IMR-90 (cell line): ENCODE results near the gene STUM. TPM values are rescaled to one million over a fixed set of nuclear protein-coding genes. Genes with fewer than 3 reads are reported as not detected.
A peak's percentile ranks its signal among the peaks of the same experiment; 100 is the strongest.

Experiments
- ATAC-seq: fragments of 200-7000 bp; cut with Tn5 transposase; 2 replicates; pipeline ENCODE4 v1.9.1; 2020; ENCODE audit warnings: low read depth, mild to moderate bottlenecking, moderate library complexity
- BruUV-seq: library from RNA; stranded (reverse); fragments of 400-500 nt; replicated peaks from 2 replicates; lab custom pipeline; 2021; lab: Mats Ljungman, UMichigan
- CTCF ChIA-PET: fragments of 300-600 bp; formaldehyde crosslinking; extraction: SDS; loops from one replicate; lab custom pipeline; 2021; ENCODE audit warnings: antibody characterized with exemption; lab: Yijun Ruan, JAX
- POLR2A ChIA-PET: fragments of 300-600 bp; sonication (Branson Sonifier 250); formaldehyde crosslinking; loops from one replicate; lab custom pipeline; 2022; ENCODE audit warnings: antibody characterized with exemption; ENCODE audit not compliant: unreplicated experiment; lab: Charles Lee
- DNase-seq: peaks from one replicate; pipeline ENCODE4 v3.0.0; 2013
- H2AFZ ChIP-seq: replicated peaks from 2 replicates; pipeline ENCODE3; 2013; ENCODE audit warnings: low read length, mild to moderate bottlenecking; ENCODE audit not compliant: poor library complexity
- H2AK5ac ChIP-seq: 2 replicates; pipeline ENCODE4 v1.6.1; 2013; ENCODE audit warnings: low read depth, low read length, inconsistent platforms
- H2AK9ac ChIP-seq: replicated peaks from 2 replicates; pipeline ENCODE3; 2013; ENCODE audit warnings: mild to moderate bottlenecking, low read depth, low read length, moderate library complexity; ENCODE audit not compliant: poor library complexity
- H2BK120ac ChIP-seq: 2 replicates; pipeline ENCODE4 v1.6.1; 2013; ENCODE audit warnings: low read depth, low read length, inconsistent platforms
- H2BK15ac ChIP-seq: 3 replicates; pipeline ENCODE4 v1.6.1; 2013; ENCODE audit warnings: low read depth, low read length, inconsistent platforms
- H2BK20ac ChIP-seq: 2 replicates; pipeline ENCODE4 v1.6.1; 2013; ENCODE audit warnings: low read depth, mild to moderate bottlenecking, inconsistent platforms, low read length, moderate library complexity
- H2BK5ac ChIP-seq: 2 replicates; pipeline ENCODE4 v1.6.1; 2013; ENCODE audit warnings: mild to moderate bottlenecking, low read depth, low read length, inconsistent platforms; ENCODE audit not compliant: poor library complexity, severe bottlenecking
- H3K14ac ChIP-seq: replicated peaks from 2 replicates; pipeline ENCODE4 v1.6.1; 2013; ENCODE audit warnings: low read depth, low read length, inconsistent platforms
- H3K18ac ChIP-seq: 2 replicates; pipeline ENCODE4 v1.6.1; 2013; ENCODE audit warnings: low read depth, low read length, control low read depth
- H3K23ac ChIP-seq: 2 replicates; pipeline ENCODE4 v1.6.1; 2013; ENCODE audit warnings: low read depth, low read length, inconsistent platforms
- H3K27ac ChIP-seq: 2 replicates; pipeline ENCODE4 v1.5.1; 2013; ENCODE audit warnings: mild to moderate bottlenecking, control low read depth, low read length; ENCODE audit not compliant: insufficient read depth
- H3K27me3 ChIP-seq: 2 replicates; pipeline ENCODE4 v1.6.1; 2013; ENCODE audit warnings: low read length; ENCODE audit not compliant: control insufficient read depth, insufficient read depth
- H3K36me3 ChIP-seq: 2 replicates; pipeline ENCODE4 v1.6.1; 2013; ENCODE audit warnings: low read length, mixed read lengths; ENCODE audit not compliant: control insufficient read depth, insufficient read depth
- H3K4ac ChIP-seq: 2 replicates; pipeline ENCODE4 v1.6.1; 2013; ENCODE audit warnings: low read depth, low read length, inconsistent platforms
- H3K4me1 ChIP-seq: 2 replicates; pipeline ENCODE4 v1.6.1; 2013; ENCODE audit warnings: low read length, mixed read lengths; ENCODE audit not compliant: control insufficient read depth, insufficient read depth
- H3K4me2 ChIP-seq: 2 replicates; pipeline ENCODE4 v1.6.1; 2013; ENCODE audit warnings: low read depth, mild to moderate bottlenecking, control low read depth, low read length, moderate library complexity
- H3K4me3 ChIP-seq: 2 replicates; pipeline ENCODE4 v1.5.1; 2013; ENCODE audit warnings: low read depth, mild to moderate bottlenecking, control low read depth, low read length, moderate library complexity; ENCODE audit not compliant: insufficient read depth
- H3K56ac ChIP-seq: 2 replicates; pipeline ENCODE4 v1.6.1; 2013; ENCODE audit warnings: low read length, inconsistent platforms; ENCODE audit not compliant: insufficient read depth; ENCODE audit errors: extremely low read depth
- H3K79me1 ChIP-seq, 2 experiments: 2 replicates each; pipeline ENCODE4 v1.6.1; 2013; ENCODE audit warnings: low read length in 2 of 2, inconsistent platforms in 1 of 2, low read depth in 1 of 2
- H3K9ac ChIP-seq: 2 replicates; pipeline ENCODE4 v1.6.1; 2013; ENCODE audit warnings: low read depth, low read length, control low read depth
- H3K9me1 ChIP-seq: 2 replicates; pipeline ENCODE4 v1.6.1; 2013; ENCODE audit warnings: low read length, inconsistent platforms; ENCODE audit not compliant: insufficient read depth
- H3K9me3 ChIP-seq: 2 replicates; pipeline ENCODE4 v1.6.1; 2013; ENCODE audit warnings: low read length; ENCODE audit not compliant: control insufficient read depth, insufficient read depth
- H4K20me1 ChIP-seq: 2 replicates; pipeline ENCODE4 v1.6.1; 2013; ENCODE audit warnings: low read length, inconsistent platforms; ENCODE audit not compliant: insufficient read depth
- H4K5ac ChIP-seq: 2 replicates; pipeline ENCODE4 v1.6.1; 2013; ENCODE audit warnings: mild to moderate bottlenecking, low read depth, low read length, control low read depth
- H4K8ac ChIP-seq, 2 experiments: 2 replicates each; pipeline ENCODE4 v1.6.1; 2013; ENCODE audit warnings: low read depth in 2 of 2, low read length in 2 of 2, control low read depth in 1 of 2, inconsistent platforms in 1 of 2
- H4K91ac ChIP-seq: 2 replicates; pipeline ENCODE4 v1.6.1; 2013; ENCODE audit warnings: low read depth, low read length, inconsistent platforms; ENCODE audit not compliant: insufficient read depth
- BHLHE40 ChIP-seq: fragments of 150-350 bp; IDR thresholded peaks from 2 replicates; pipeline ENCODE4 v1.6.1; 2016; ENCODE audit warnings: mild to moderate bottlenecking, low read depth, low read length
- CTCF ChIP-seq: conservative IDR thresholded peaks from 2 replicates; pipeline ENCODE4 v1.5.1; 2012; ENCODE audit warnings: mild to moderate bottlenecking, low read depth, low read length, improper control_type of control experiment
- ELK1 ChIP-seq: fragments of 150-350 bp; IDR thresholded peaks from 2 replicates; pipeline ENCODE4 v1.6.1; 2016; ENCODE audit warnings: low read depth, mild to moderate bottlenecking, low read length, moderate library complexity, borderline replicate concordance
- MAFK ChIP-seq: IDR thresholded peaks from 2 replicates; pipeline ENCODE4 v1.6.1; 2012; ENCODE audit warnings: low read depth, low read length, improper control_type of control experiment
- MXI1 ChIP-seq: IDR thresholded peaks from 2 replicates; pipeline ENCODE4 v1.6.1; 2012; ENCODE audit warnings: low read depth, mild to moderate bottlenecking, low read length, moderate library complexity, borderline replicate concordance
- POLR2A ChIP-seq: IDR thresholded peaks from 2 replicates; pipeline ENCODE4 v1.6.1; 2012; ENCODE audit warnings: mild to moderate bottlenecking, low read depth, low read length
- SMC3 ChIP-seq: fragments of 150-350 bp; IDR thresholded peaks from 2 replicates; pipeline ENCODE4 v1.6.1; 2016; ENCODE audit warnings: low read depth, mild to moderate bottlenecking, antibody characterized with exemption, low read length, moderate library complexity
- WGBS, 2 experiments: methylation state at CpG; one replicate each; pipeline versions ENCODE4 v1.1.5 to v1.1.7; 2013; ENCODE audit warnings: missing lambda C conversion rate in 2 of 2; ENCODE audit not compliant: insufficient read length in 1 of 2; ENCODE audit errors: extremely low coverage in 2 of 2; 5-methylcytosine and 5-hydroxymethylcytosine counted together
- dilution Hi-C: fragments of 300-500 bp; cut with HindIII; formaldehyde crosslinking; loops from one replicate; pipeline ENCODE4 v1.14.3; 2018; ENCODE audit warnings: low sequenced_read_pairs; ENCODE audit not compliant: unreplicated experiment
- in situ Hi-C: fragments of 300-500 bp; cut with MboI; formaldehyde crosslinking; loops from 3 replicates; pipeline ENCODE4 v1.14.3; 2019; ENCODE audit warnings: low sequenced_read_pairs, inconsistent platforms, mixed read lengths
- intact Hi-C: fragments of 100-400 bp; cut with micrococcal nuclease; formaldehyde crosslinking; loops from 2 replicates; pipeline ENCODE4 v1.10.0; 2022
- polyA plus RNA-seq, 3 experiments: library from polyadenylated mRNA; depleted of rRNA; stranded (reverse); fragments of >200 nt; gene quantifications; 2 replicates each; pipeline ENCODE4 v1.2.3, GENCODE V29; 2012; ENCODE audit warnings: low replicate concordance in 1 of 3
- total RNA-seq: library from RNA; depleted of rRNA; stranded (reverse); fragments of >200 nt; gene quantifications from 2 replicates; pipeline ENCODE4 v1.2.3, GENCODE V29; 2012

Gene STUM
- total and polyA plus RNA-seq, 2 of the 4 experiments (the other 2 are of a cell fraction): not detected

DNA sequence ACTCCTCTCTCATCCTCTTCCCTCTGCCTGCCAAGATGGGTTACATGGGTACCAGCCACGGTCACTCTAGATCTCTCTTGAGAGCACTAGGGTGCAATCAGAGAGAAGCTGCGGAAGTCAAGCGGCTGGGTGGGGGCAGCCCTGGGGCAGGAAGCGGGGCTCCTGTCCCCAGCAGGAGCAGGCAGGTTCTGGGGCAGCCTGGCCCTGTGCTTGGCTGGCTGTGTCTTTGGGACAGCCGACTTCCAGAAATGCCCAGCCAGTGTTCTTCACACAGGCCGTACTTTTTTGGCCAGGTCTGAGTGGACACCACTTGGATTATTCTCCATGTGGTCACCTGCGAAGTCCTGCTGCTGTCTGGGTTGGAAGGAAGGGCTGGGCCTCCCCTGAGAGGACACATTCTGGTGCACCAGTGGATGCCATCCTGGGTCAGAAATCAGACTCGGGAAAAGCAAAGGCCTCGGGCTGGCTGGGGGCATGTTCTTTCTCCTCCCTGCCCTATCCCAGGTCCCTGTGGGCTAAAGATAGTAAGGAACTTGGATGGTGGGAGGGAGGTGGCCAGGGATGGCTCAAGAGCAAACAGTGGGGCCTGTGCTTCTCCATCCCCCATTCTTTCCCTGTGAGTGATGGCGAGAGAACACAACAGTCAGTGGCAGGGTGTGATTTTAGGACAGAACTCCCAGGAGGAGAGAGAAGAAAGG, 96.9 kb downstream of the STUM start:
- Histone ChIP-seq H4K5ac (no peak overlapping the region), H2BK5ac (no peak overlapping the region), H3K27me3 (no peaks in the 10 kb centered on the region), H2AFZ (peak overlapping the region; percentile 53), H2BK15ac (no peak overlapping the region), H3K36me3 (peaks cover 7% of the 10 kb centered on the region), H2AK5ac (peak overlapping the region; percentile 43; the same call in 1 of the 2 replicates), H3K23ac (0 out of 2 replicates have a peak overlapping the region, but pooled peaks have one; percentile 12), H3K14ac (no peak overlapping the region), H2BK120ac (no peak overlapping the region), H3K27ac (no peak overlapping the region), H4K8ac (peak overlapping the region in 1 of 2 experiments; percentile 12; a peak in 1 of 4 replicates), H4K20me1 (no peaks in the 10 kb centered on the region), H3K9ac (no peak overlapping the region), H2AK9ac (no peak overlapping the region), H3K4me2 (no peak overlapping the region), H3K4ac (0 out of 2 replicates have a peak overlapping the region, but pooled peaks have one; percentile 1), H3K4me1 (peaks cover 22% of the 10 kb centered on the region), H3K9me3 (no peaks in the 10 kb centered on the region), H3K4me3 (no peak overlapping the region), H3K9me1 (peaks cover 9% of the 10 kb centered on the region), H4K91ac (no peak overlapping the region; the same call in 1 of the 2 replicates), H3K18ac (no peak overlapping the region), H2BK20ac (no peak overlapping the region), H3K79me1 (no peaks in the 10 kb centered on the region), H3K56ac (no peak overlapping the region)
- dilution Hi-C loops: no loop called here
- in situ Hi-C loops: no loop called here
- BruUV-seq: no TSS peak
- ChIA-PET POLR2A (no interaction called here), CTCF (no interaction called here)
- TF ChIP-seq POLR2A (no peak), CTCF (no peak), MAFK (no peak), BHLHE40 (no peak), ELK1 (no peak), MXI1 (no peak), SMC3 (no peak)
- ATAC-seq: peak; percentile 5; the same call in 1 of the 2 replicates
- WGBS, 2 experiments: 100% methylated on average over 3 of the region's 10 CpGs; no CpG with 5 or more reads in 1 of the 2 experiments
- intact Hi-C loops: no loop called here
- no peak for DNase-seq
